Colonic mucosa (tissue), 4 donors: ENCODE data around the gene APRT. TPM values are rescaled to one million over a fixed set of nuclear protein-coding genes. Genes with fewer than 3 reads are reported as not detected.
A peak's percentile ranks its signal among the peaks of the same experiment; 100 is the strongest.

Experiments
- DNase-seq: peaks from one replicate; pipeline ENCODE4 v3.0.0-alpha.2; 2020
- H3K27ac ChIP-seq: fragments of 200-600 bp; one replicate; pipeline ENCODE4 v1.8.0; 2021
- H3K27me3 ChIP-seq: fragments of 200-600 bp; one replicate; pipeline ENCODE4 v1.8.0; 2021
- H3K36me3 ChIP-seq: fragments of 200-600 bp; one replicate; pipeline ENCODE4 v1.8.0; 2021
- H3K4me1 ChIP-seq: fragments of 200-600 bp; one replicate; pipeline ENCODE4 v1.8.0; 2021; ENCODE audit warnings: mild to moderate bottlenecking
- H3K4me3 ChIP-seq: fragments of 200-600 bp; one replicate; pipeline ENCODE4 v1.8.0; 2021
- H3K9ac ChIP-seq, 2 donors: one replicate each; pipeline ENCODE4 v1.7.0; 2013; ENCODE audit warnings: control low read depth in 2 of 2, low read depth in 2 of 2, low read length in 2 of 2
- H3K9me3 ChIP-seq: fragments of 200-600 bp; one replicate; pipeline ENCODE4 v1.8.0; 2021
- intact Hi-C: fragments of 100-400 bp; cut with DNase I; formaldehyde crosslinking; loops from one replicate; pipeline ENCODE4 v1.14.1; 2022
- total RNA-seq, 2 donors: library from RNA; stranded (reverse); fragmentation: NEBNext Ultra II Directional in 1 of 2; extraction: Animal tissue kit (Norgen Biotek cat#: 25700) in 1 of 2; gene quantifications; one replicate each; pipeline ENCODE4 v1.2.1, GENCODE V29; 2021
- TF ChIP-seq, protein P1 (sequence below): fragments of 200-600 bp; IDR thresholded peaks from one replicate; pipeline ENCODE4 v1.8.0; 2022; ENCODE audit warnings: antibody characterized with exemption, mild to moderate bottlenecking
- donor health status: healthy.
- donor health status: DM: no; HTN: no; CAD: no.
- donor health status: DM: no; HTN: no; CAD: no.

Gene APRT
- total RNA-seq, 2 donors from 2014 or later, result 103 to 273 TPM

DNA sequence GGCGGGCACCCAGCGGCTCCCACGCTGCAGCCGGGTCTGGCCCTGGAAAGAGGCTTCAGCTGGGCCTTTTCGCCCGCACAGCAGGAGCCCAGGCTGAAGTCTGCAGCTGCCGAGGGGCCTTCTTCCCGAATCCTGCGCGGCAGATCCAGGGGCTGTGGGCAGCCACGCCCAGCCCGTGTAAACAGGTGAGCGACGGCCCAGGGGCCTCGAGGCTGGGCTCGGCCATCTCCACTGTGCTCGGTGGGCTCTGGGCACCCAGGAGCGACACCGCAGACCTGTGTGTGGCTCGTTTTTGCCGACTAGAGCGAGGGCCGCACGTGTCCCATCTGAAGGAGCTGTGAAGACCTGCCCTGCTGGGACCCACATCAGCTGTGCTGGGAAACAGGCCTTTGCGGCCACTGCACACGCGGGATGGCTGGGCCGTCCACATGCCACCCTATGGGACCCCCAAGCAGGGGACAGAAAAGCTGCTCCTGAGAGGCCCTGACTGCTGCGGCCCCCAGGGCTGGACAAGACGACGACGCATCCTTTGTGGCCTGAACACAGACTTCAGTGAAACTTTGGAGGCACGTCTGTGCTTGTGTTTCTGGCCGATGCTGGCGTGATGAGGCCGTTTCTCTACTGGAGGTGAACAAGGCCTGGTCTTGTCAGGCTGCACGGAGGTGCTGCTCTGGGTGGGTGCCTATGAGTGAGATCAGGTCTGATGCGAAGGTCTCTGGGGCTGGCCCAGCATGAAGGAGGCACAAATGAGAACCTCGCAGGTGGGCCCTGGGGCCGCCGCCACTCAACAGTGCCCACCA lies 5.2 kb upstream of the APRT start:
- H3K36me3 ChIP-seq, result no peaks in the 10 kb centered on the region
- H3K4me1 ChIP-seq, result no peaks in the 10 kb centered on the region
- no peak overlapping the region for H3K4me3 ChIP-seq
- H3K27me3 ChIP-seq, result no peaks in the 10 kb centered on the region
- TF ChIP-seq, protein P1, sequence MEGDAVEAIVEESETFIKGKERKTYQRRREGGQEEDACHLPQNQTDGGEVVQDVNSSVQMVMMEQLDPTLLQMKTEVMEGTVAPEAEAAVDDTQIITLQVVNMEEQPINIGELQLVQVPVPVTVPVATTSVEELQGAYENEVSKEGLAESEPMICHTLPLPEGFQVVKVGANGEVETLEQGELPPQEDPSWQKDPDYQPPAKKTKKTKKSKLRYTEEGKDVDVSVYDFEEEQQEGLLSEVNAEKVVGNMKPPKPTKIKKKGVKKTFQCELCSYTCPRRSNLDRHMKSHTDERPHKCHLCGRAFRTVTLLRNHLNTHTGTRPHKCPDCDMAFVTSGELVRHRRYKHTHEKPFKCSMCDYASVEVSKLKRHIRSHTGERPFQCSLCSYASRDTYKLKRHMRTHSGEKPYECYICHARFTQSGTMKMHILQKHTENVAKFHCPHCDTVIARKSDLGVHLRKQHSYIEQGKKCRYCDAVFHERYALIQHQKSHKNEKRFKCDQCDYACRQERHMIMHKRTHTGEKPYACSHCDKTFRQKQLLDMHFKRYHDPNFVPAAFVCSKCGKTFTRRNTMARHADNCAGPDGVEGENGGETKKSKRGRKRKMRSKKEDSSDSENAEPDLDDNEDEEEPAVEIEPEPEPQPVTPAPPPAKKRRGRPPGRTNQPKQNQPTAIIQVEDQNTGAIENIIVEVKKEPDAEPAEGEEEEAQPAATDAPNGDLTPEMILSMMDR, result no peak
- no peak overlapping the region for H3K27ac ChIP-seq
- intact Hi-C loops, result no loop called here
- no peak overlapping the region for H3K9ac ChIP-seq
- no peaks in the 10 kb centered on the region for H3K9me3 ChIP-seq
- no peak for DNase-seq

DNA sequence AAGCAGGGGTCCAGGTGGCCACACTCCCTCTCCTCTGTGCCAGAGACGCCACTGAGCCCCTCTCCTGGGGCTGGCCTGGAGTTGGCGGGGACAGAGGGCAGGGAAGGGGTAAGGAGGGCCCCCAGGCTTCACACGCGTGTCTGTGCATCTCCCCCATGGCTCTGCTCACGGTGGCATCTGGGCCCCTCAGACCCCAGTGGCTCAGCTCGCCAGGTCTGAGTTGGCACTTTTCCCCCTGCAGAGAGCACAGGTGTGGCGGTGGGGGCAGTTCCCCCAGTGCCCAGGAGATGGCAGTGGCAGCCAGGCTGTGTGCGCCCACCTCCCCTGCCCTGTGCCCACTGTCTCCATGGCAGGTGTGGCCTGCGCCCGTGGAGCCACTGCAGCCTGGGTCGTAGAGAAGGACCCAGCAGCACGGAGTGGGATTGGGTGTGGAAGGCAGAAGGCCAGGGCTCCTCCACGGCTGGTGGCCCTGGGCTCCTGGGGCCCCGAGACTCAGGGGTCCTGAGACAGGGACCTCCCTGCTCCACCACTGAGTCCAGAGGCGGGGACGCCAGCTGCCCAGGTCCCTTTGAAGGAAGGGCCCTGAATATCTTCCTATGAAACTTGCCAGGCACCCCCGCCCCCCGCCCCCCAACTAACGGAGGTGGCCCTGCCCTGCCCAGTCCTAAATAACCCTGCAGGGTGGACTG lies 4.3 kb upstream of the APRT start:
- H3K36me3 ChIP-seq, result no peaks in the 10 kb centered on the region
- no peaks in the 10 kb centered on the region for H3K27me3 ChIP-seq
- peak; percentile 62 for DNase-seq
- intact Hi-C loops, result loop anchor here (2.0 kb wide), 1 partner anchor 353 kb away; no protein-coding TSS in a partner anchor
- H3K4me1 ChIP-seq, result no peaks in the 10 kb centered on the region
- H3K9me3 ChIP-seq, result no peaks in the 10 kb centered on the region
- H3K4me3 ChIP-seq, result no peak overlapping the region
- TF ChIP-seq, protein P1, result peak; percentile 77
- no peak overlapping the region for H3K27ac ChIP-seq
- no peak overlapping the region for H3K9ac ChIP-seq

DNA sequence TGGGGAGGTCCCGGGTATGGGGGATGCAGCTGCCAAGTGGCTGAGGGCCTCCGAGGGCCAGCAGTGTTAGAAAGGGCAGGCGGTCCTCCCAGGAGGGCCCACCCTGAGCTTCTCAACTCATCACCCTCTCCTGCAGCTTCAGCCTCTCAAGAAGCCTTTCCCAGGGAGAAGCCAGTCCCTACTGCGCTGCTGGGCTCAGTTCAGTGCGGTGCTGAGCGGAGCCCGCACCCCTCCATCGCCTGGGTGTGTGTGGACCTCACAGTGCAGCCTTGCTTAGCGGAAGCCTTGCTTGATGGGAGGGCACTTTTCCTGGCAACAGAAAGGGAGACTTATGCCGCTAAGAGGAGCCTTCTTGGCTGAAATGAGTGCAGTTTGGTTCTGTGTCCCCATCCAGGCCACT lies 3.5 kb upstream of the APRT start:
- Histone ChIP-seq H3K4me3 (no peak overlapping the region), H3K36me3 (no peaks in the 10 kb centered on the region), H3K9me3 (no peaks in the 10 kb centered on the region), H3K27ac (no peak overlapping the region), H3K27me3 (no peaks in the 10 kb centered on the region), H3K9ac (no peak overlapping the region), H3K4me1 (peaks cover 7% of the 10 kb centered on the region)
- TF ChIP-seq, protein P1, result no peak
- no peak for DNase-seq
- intact Hi-C loops, result loop anchor here (2.0 kb wide), 1 partner anchor 354 kb away; no protein-coding TSS in a partner anchor

DNA sequence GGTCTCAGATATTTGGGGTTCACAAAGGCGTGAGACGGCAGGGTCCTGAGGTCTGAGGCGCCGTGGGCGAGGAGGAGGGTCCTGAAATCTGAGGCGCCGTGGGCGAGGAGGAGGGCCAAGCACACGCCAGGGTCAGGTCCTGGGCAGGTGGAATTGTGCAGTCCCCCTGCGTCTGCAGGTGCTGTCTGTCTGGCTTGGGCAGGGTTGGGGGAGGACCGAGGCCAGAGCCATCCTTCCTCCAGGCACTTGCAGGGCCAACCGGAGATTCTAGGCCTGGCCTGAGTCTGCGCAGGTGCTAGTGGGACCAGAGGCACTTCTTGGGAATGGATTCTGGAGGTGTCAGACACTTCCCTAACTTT lies 2.4 kb upstream of the APRT start:
- Histone ChIP-seq H3K4me3 (no peak overlapping the region), H3K27ac (no peak overlapping the region), H3K27me3 (no peaks in the 10 kb centered on the region), H3K9me3 (no peaks in the 10 kb centered on the region), H3K36me3 (no peaks in the 10 kb centered on the region), H3K9ac (no peak overlapping the region), H3K4me1 (peaks cover 11% of the 10 kb centered on the region)
- intact Hi-C loops, result loop anchor here (2.0 to 5.0 kb wide), 2 partner anchors 43 to 355 kb away; partner anchors contain the start of genes GALNS and TRAPPC2L
- TF ChIP-seq, protein P1, result no peak
- no peak for DNase-seq

DNA sequence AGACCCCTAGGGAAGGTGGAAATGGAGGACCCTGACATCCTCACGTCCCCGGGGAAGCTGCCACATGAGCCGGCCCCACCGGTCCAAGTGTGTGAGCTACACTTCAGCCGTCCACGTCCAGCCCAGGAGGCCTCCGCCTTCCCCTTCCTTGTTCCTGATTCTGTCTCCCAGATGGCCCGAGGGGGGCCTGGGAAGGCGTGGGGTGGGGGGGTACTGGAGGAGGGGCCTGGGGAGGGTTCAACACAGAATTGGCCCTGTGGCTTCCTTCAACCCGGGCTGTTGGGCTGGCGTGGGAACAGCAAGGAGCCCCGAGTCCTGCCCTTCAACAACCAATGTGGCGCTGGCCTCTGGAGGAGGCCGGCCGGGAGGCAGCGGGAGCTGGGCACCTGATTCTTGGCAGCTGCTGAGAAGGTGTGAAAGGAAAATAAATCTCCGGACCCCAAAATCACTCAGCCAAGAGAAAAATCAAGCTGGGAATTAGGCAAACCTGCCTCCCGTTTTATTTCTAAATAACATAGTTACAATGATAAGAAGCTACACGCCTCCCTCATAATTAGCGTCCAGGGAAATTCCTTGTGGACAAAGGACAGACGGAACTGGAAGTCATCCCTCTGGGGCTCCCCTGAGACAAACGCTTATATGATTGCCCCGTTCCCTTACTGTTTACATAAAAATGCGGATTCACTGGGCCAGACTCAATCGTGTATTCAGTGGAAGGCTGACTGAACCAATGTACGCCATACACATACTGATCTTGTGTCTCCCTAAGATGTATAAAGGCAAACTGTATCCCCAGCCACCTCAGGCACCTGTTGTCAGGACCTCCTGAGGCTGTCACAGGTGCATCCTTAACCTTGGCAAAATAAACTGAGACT lies 1.8 kb upstream of the APRT start:
- Histone ChIP-seq H3K4me1 (peaks cover 11% of the 10 kb centered on the region), H3K9ac (no peak overlapping the region), H3K36me3 (no peaks in the 10 kb centered on the region), H3K4me3 (no peak overlapping the region), H3K27ac (no peak overlapping the region), H3K9me3 (no peaks in the 10 kb centered on the region), H3K27me3 (no peaks in the 10 kb centered on the region)
- no peak for DNase-seq
- intact Hi-C loops, result loop anchor here (2.0 to 5.0 kb wide), 2 partner anchors 44 to 355 kb away; partner anchors contain the start of genes GALNS and TRAPPC2L
- TF ChIP-seq, protein P1, result no peak
